HEK293 (cell line): ENCODE measurements around the gene S100A10.

Experiments
- CTCF ChIP-seq: fragments of 450-650 bp; formaldehyde crosslinking; IDR thresholded peaks from 2 replicates; pipeline ENCODE4 v1.5.1; 2016; ENCODE audit warnings: missing biosample characterization, missing genetic modification characterization
- YY1 ChIP-seq: fragments of 450-650 bp; formaldehyde crosslinking; IDR thresholded peaks from 2 replicates; pipeline ENCODE4 v1.5.1; 2018; ENCODE audit warnings: missing biosample characterization, missing genetic modification characterization
- ZBTB8A ChIP-seq: fragments of 450-650 bp; formaldehyde crosslinking; IDR thresholded peaks from 2 replicates; pipeline ENCODE4 v1.5.1; 2016; ENCODE audit warnings: missing biosample characterization, missing genetic modification characterization
- ZNF354C ChIP-seq: fragments of 450-650 bp; formaldehyde crosslinking; IDR thresholded peaks from 2 replicates; pipeline ENCODE4 v1.5.1; 2016; ENCODE audit warnings: missing biosample characterization, missing genetic modification characterization, low read depth, borderline replicate concordance
- ZNF558 ChIP-seq: fragments of 450-650 bp; formaldehyde crosslinking; IDR thresholded peaks from 2 replicates; pipeline ENCODE4 v1.5.1; 2016; ENCODE audit warnings: missing biosample characterization, missing genetic modification characterization
- ZNF660 ChIP-seq: fragments of 450-650 bp; IDR thresholded peaks from 2 replicates; pipeline ENCODE4 v1.5.1; 2018; ENCODE audit warnings: missing biosample characterization, mild to moderate bottlenecking, missing genetic modification characterization
- ZSCAN18 ChIP-seq: fragments of 450-650 bp; formaldehyde crosslinking; IDR thresholded peaks from 2 replicates; pipeline ENCODE4 v1.5.1; 2016; ENCODE audit warnings: missing biosample characterization, missing genetic modification characterization

GRCh38 chr1:151997284-151997570 is 3.6 kb upstream of the S100A10 start:
- TF ChIP-seq ZNF558 (tag by site-specific recombination) (no peak), CTCF (no peak), YY1 (tag by site-specific recombination) (no peak), ZSCAN18 (no peak), ZBTB8A (no peak), ZNF354C (tag by site-specific recombination) (no peak), ZNF660 (tag by site-specific recombination) (no peak)
